ENCODE data around the gene CALY. TPM values are rescaled to one million over a fixed set of nuclear protein-coding genes. Genes with fewer than 3 reads are reported as not detected.

The CALY gene
- total and polyA plus RNA-seq, 5 experiments from 2014 or later = 0.22 to 6.9 (median 0.44) TPM

GRCh38 chr10:133311570-133311969 lies 25.1 kb downstream of the CALY start:
- H3K27me3 Mint-ChIP-seq = peaks cover 0 to 5% (median 0%) of the 10 kb centered on the region in 5 donors
- H3K4me3 Mint-ChIP-seq = no peak overlapping the region
- H3K4me1 Mint-ChIP-seq = peaks cover 13 to 27% (median 23%) of the 10 kb centered on the region in 4 donors
- peaks cover 0 to 5% (median 0%) of the 10 kb centered on the region in 9 donors for H3K9me3 Mint-ChIP-seq
- DNase-seq = peak in 1 of 10 donors; percentile 42
- H3K36me3 Mint-ChIP-seq = peaks cover 0 to 35% (median 7%) of the 10 kb centered on the region in 3 donors
- peak overlapping the region in 4 of 10 donors; percentile 4 to 43 (median 39) for H3K27ac Mint-ChIP-seq
- POLR2A ChIA-PET = no interaction called here
- ATAC-seq = no peak

GRCh38 chr10:133310789-133311188 lies 25.9 kb downstream of the CALY start:
- H3K27me3 Mint-ChIP-seq = peaks cover 0 to 5% (median 0%) of the 10 kb centered on the region in 5 donors
- H3K4me3 Mint-ChIP-seq = peak overlapping the region in 3 of 10 donors; percentile 26 to 57 (median 47)
- ATAC-seq (no peak), DNase-seq (peak in 1 of 10 donors; percentile 60)
- POLR2A ChIA-PET = interaction anchor here (1.4 to 1.6 kb wide), 2 partner anchors 14 to 25 kb away, joined by 3 read pairs; no protein-coding TSS in a partner anchor
- H3K4me1 Mint-ChIP-seq = peaks cover 13 to 33% (median 25%) of the 10 kb centered on the region in 4 donors
- peak overlapping the region in 6 of 10 donors; percentile 18 to 84 (median 56) for H3K27ac Mint-ChIP-seq
- H3K9me3 Mint-ChIP-seq = peaks cover 0 to 5% (median 0%) of the 10 kb centered on the region in 9 donors
- H3K36me3 Mint-ChIP-seq = peaks cover 0 to 35% (median 7%) of the 10 kb centered on the region in 3 donors

GRCh38 chr10:133310399-133310755 lies 26.3 kb downstream of the CALY start:
- Mint-ChIP-seq H3K27me3 (peaks cover 0 to 5% (median 0%) of the 10 kb centered on the region in 5 donors), H3K4me1 (peaks cover 15 to 37% (median 30%) of the 10 kb centered on the region in 4 donors), H3K27ac (peak overlapping the region in 6 of 10 donors; percentile 40 to 84 (median 56)), H3K36me3 (peaks cover 0 to 37% (median 7%) of the 10 kb centered on the region in 3 donors), H3K4me3 (peak overlapping the region in 6 of 10 donors; percentile 47 to 89 (median 70)), H3K9me3 (peaks cover 0 to 5% (median 0%) of the 10 kb centered on the region in 9 donors)
- POLR2A ChIA-PET = interaction anchor here (0.5 to 1.6 kb wide), 3 partner anchors 14 to 47 kb away, joined by 3 to 5 read pairs (median 3); no protein-coding TSS in a partner anchor
- ATAC-seq = no peak
- no peak for DNase-seq

- ATAC-seq (no peak), DNase-seq (no peak)
- Mint-ChIP-seq H3K4me1 (peaks cover 18 to 42% (median 34%) of the 10 kb centered on the region in 4 donors), H3K27me3 (peaks cover 0 to 5% (median 0%) of the 10 kb centered on the region in 5 donors), H3K4me3 (peak overlapping the region; percentile 54 to 94 (median 74)), H3K9me3 (peaks cover 0 to 5% (median 0%) of the 10 kb centered on the region in 9 donors), H3K36me3 (peaks cover 0 to 39% (median 7%) of the 10 kb centered on the region in 3 donors), H3K27ac (peak overlapping the region in 9 of 10 donors; percentile 19 to 100 (median 92))
- POLR2A ChIA-PET = interaction anchor here (0.5 to 1.6 kb wide), 3 partner anchors 15 to 46 kb away, joined by 3 to 5 read pairs (median 3); no protein-coding TSS in a partner anchor
Observed at GRCh38 chr10:133309720-133310398, 26.8 kb downstream of the CALY start.

GRCh38 chr10:133309100-133309719 lies 27.5 kb downstream of the CALY start:
- Mint-ChIP-seq H3K27ac (peak overlapping the region; percentile 19 to 100 (median 92)), H3K9me3 (peaks cover 0 to 5% (median 0%) of the 10 kb centered on the region in 9 donors), H3K4me3 (peak overlapping the region; percentile 69 to 94 (median 77)), H3K27me3 (peaks cover 0 to 5% (median 0%) of the 10 kb centered on the region in 5 donors), H3K4me1 (peaks cover 15 to 41% (median 35%) of the 10 kb centered on the region in 4 donors), H3K36me3 (peaks cover 0 to 39% (median 7%) of the 10 kb centered on the region in 3 donors)
- POLR2A ChIA-PET = interaction anchor here (1.4 to 1.6 kb wide), 2 partner anchors 15 to 26 kb away, joined by 3 read pairs; no protein-coding TSS in a partner anchor
- peak in 9 of 10 donors; percentile 82 to 96 (median 95) for DNase-seq
- peak; percentile 65 to 69 for ATAC-seq

- POLR2A ChIA-PET = interaction anchor here (0.6 to 2.0 kb wide), 4 partner anchors 21 to 1067 kb away, joined by 3 to 8 read pairs (median 4); no protein-coding TSS in a partner anchor
- Mint-ChIP-seq H3K9me3 (peaks cover 0 to 5% (median 0%) of the 10 kb centered on the region in 9 donors), H3K27ac (peak within 1 kb of the TSS; percentile 94 to 100 (median 100)), H3K36me3 (peaks cover 0 to 41% (median 7%) of the 10 kb centered on the region in 3 donors), H3K4me1 (peaks cover 15 to 46% (median 39%) of the 10 kb centered on the region in 4 donors), H3K4me3 (peak within 1 kb of the TSS; percentile 94 to 99 (median 98)), H3K27me3 (peaks cover 0 to 5% (median 0%) of the 10 kb centered on the region in 5 donors)
- DNase-seq = peak; percentile 81 to 99 (median 92)
- peak; percentile 67 to 68 for ATAC-seq
Observed at GRCh38 chr10:133308421-133309099, 28.1 kb downstream of the CALY start, which contains the start of the genes TUBGCP2 and ZNF511. Gene TUBGCP2, minus strand, starts transcription at chr10:133308872. Its CDS starts 5,931 bp downstream, at chr10:133302941. Gene ZNF511, plus strand, starts transcription at chr10:133308914. Its CDS starts 30 bp downstream, at chr10:133308944.

- Mint-ChIP-seq H3K4me1 (peaks cover 15 to 48% (median 41%) of the 10 kb centered on the region in 4 donors), H3K27me3 (peaks cover 0 to 5% (median 0%) of the 10 kb centered on the region in 5 donors), H3K9me3 (peaks cover 0 to 5% (median 0%) of the 10 kb centered on the region in 9 donors), H3K27ac (peak overlapping the region; percentile 94 to 100 (median 100)), H3K36me3 (peaks cover 0 to 41% (median 6%) of the 10 kb centered on the region in 3 donors), H3K4me3 (peak overlapping the region; percentile 94 to 99 (median 98))
- POLR2A ChIA-PET = interaction anchor here (0.6 to 2.0 kb wide), 5 partner anchors 22 to 98 kb away, joined by 3 to 10 read pairs (median 5); no protein-coding TSS in a partner anchor
- ATAC-seq (peak; percentile 62 to 70), DNase-seq (peak; percentile 78 to 95 (median 87))
Observed at GRCh38 chr10:133307776-133308420, 28.8 kb downstream of the CALY start.

- Mint-ChIP-seq H3K4me3 (peak overlapping the region in 8 of 10 donors; percentile 32 to 99 (median 95)), H3K27ac (peak overlapping the region; percentile 91 to 100 (median 100)), H3K9me3 (peaks cover 0 to 5% (median 0%) of the 10 kb centered on the region in 9 donors), H3K36me3 (peaks cover 0 to 41% (median 3%) of the 10 kb centered on the region in 3 donors), H3K27me3 (peaks cover 0 to 5% (median 0%) of the 10 kb centered on the region in 5 donors), H3K4me1 (peaks cover 15 to 51% (median 41%) of the 10 kb centered on the region in 4 donors)
- POLR2A ChIA-PET = interaction anchor here (1.2 to 2.0 kb wide), 3 partner anchors 23 to 49 kb away, joined by 3 to 8 read pairs (median 5); no protein-coding TSS in a partner anchor
- peak in 1 of 10 donors; percentile 63 for DNase-seq
- no peak for ATAC-seq
Observed at GRCh38 chr10:133306941-133307379, 29.7 kb downstream of the CALY start.

- POLR2A ChIA-PET = no interaction called here
- peaks cover 0 to 5% (median 0%) of the 10 kb centered on the region in 5 donors for H3K27me3 Mint-ChIP-seq
- ATAC-seq (no peak), DNase-seq (peak in 1 of 10 donors; percentile 7)
- peaks cover 15 to 51% (median 41%) of the 10 kb centered on the region in 4 donors for H3K4me1 Mint-ChIP-seq
- H3K9me3 Mint-ChIP-seq = peaks cover 0 to 5% (median 0%) of the 10 kb centered on the region in 9 donors
- H3K36me3 Mint-ChIP-seq = peaks cover 0 to 38% (median 3%) of the 10 kb centered on the region in 3 donors
- no peak overlapping the region for H3K4me3 Mint-ChIP-seq
- peak overlapping the region in 4 of 10 donors; percentile 57 to 100 (median 70) for H3K27ac Mint-ChIP-seq
Observed at GRCh38 chr10:133306097-133306476, 30.6 kb downstream of the CALY start.

- no peak overlapping the region for H3K4me3 Mint-ChIP-seq
- H3K36me3 Mint-ChIP-seq = peaks cover 6 to 54% (median 15%) of the 10 kb centered on the region in 3 donors
- ATAC-seq (no peak), DNase-seq (peak in 1 of 10 donors; percentile 57)
- H3K9me3 Mint-ChIP-seq = peaks cover 0 to 4% (median 0%) of the 10 kb centered on the region in 9 donors
- H3K27ac Mint-ChIP-seq = peak overlapping the region in 1 of 10 donors; percentile 34
- peaks cover 14 to 52% (median 39%) of the 10 kb centered on the region in 4 donors for H3K4me1 Mint-ChIP-seq
- peaks cover 0 to 4% (median 0%) of the 10 kb centered on the region in 5 donors for H3K27me3 Mint-ChIP-seq
- POLR2A ChIA-PET = interaction anchor here (0.5 kb wide), 1 partner anchor 44 kb away, joined by 3 read pairs; the partner anchor contains the start of gene PRAP1
Observed at GRCh38 chr10:133303206-133303605, 33.5 kb downstream of the CALY start.

Measured in naive thymus-derived CD8-positive, alpha-beta T cell (primary cell).